Stomach (tissue), 9 donors: ENCODE results near the gene RIN3. TPM values are rescaled to one million over a fixed set of nuclear protein-coding genes. Genes with fewer than 3 reads are reported as not detected.

Source experiments
- DNase-seq, 2 donors: peaks; one replicate each; pipeline versions ENCODE4 v3.0.0 to v3.0.0-alpha.2; 2013 to 2019
- H3K27ac ChIP-seq, 5 donors: fragments of 200-600 bp in 4 of 5; sonication (generic) in 4 of 5; one replicate each; pipeline ENCODE4 v1.5.1; 2013 to 2019; ENCODE audit warnings: mild to moderate bottlenecking in 1 of 5, moderate library complexity in 1 of 5
- H3K27me3 ChIP-seq, 3 donors: fragments of 200-600 bp; sonication (generic); one replicate each; pipeline ENCODE4 v1.5.1; 2017 to 2019; ENCODE audit warnings: mixed run types in 1 of 3
- H3K36me3 ChIP-seq, 4 donors: fragments of 200-600 bp; sonication (generic); 1 replicate in 3 of 4; 2 replicates in 1 of 4; pipeline ENCODE4 v1.5.1; 2016 to 2019
- H3K4me1 ChIP-seq, 4 donors: fragments of 200-600 bp; sonication (generic); one replicate each; pipeline ENCODE4 v1.5.1; 2016 to 2019
- H3K4me3 ChIP-seq, 4 donors: fragments of 200-600 bp; sonication (generic) in 3 of 4; one replicate each; pipeline ENCODE4 v1.5.1; 2016 to 2019; ENCODE audit warnings: mild to moderate bottlenecking in 1 of 4
- H3K9me3 ChIP-seq, 4 donors: fragments of 200-600 bp; sonication (generic); one replicate each; pipeline ENCODE4 v1.5.1; 2016 to 2019
- EP300 ChIP-seq: sonication (generic); formaldehyde crosslinking; IDR thresholded peaks from one replicate; pipeline ENCODE4 v1.6.1; 2017; ENCODE audit warnings: antibody characterized with exemption
- POLR2A ChIP-seq, 4 donors: fragments of 450-650 bp; IDR thresholded peaks; one replicate each; pipeline ENCODE4 v1.6.1; 2016; ENCODE audit warnings: antibody characterized with exemption in 4 of 4, control low read depth in 2 of 4, mild to moderate bottlenecking in 1 of 4, moderate library complexity in 1 of 4
- POLR2AphosphoS5 ChIP-seq, 3 donors: sonication (generic); formaldehyde crosslinking; IDR thresholded peaks; one replicate each; pipeline ENCODE4 v1.6.1; 2016; ENCODE audit warnings: antibody characterized with exemption in 3 of 3
- WGBS, 5 donors: extraction: QIAGEN DNeasy Blood & Tissue Kit in 3 of 5; methylation state at CpG; one replicate each; pipeline versions ENCODE4 v1.1.5 to v1.1.7; 2013 to 2018; 5-methylcytosine and 5-hydroxymethylcytosine counted together
- intact Hi-C: fragments of 100-400 bp; cut with DNase I; formaldehyde crosslinking; loops from one replicate; pipeline ENCODE4 v1.15.1; 2023; ENCODE audit warnings: low total_unique reads
- polyA plus RNA-seq, 3 donors: library from polyadenylated mRNA; stranded (reverse); fragments of 200-250 nt; gene quantifications; one replicate each; pipeline ENCODE4 v1.2.3, GENCODE V29; 2013
- total RNA-seq, 5 donors: library from RNA; depleted of rRNA; stranded (reverse); fragments of >200 nt; gene quantifications; one replicate each; pipeline versions ENCODE4 v1.1.0 to v1.2.3, GENCODE V29; 2014 to 2016
- TF ChIP-seq, protein P1 (sequence below), 7 experiments: fragments of 450-650 bp in 4 of 7; fragments of 200-600 bp in 3 of 7; sonication (generic) in 3 of 7; IDR thresholded peaks; one replicate each; pipeline ENCODE4 v1.5.1; 2016 to 2019; ENCODE audit warnings: antibody characterized with exemption in 7 of 7, control low read depth in 2 of 7, mild to moderate bottlenecking in 1 of 7
- donor health status: healthy with polysubstance abuse.
- donor health status: Bipolar disorder and iron deficiency.
- donor health status: healthy.

RIN3 gene
- total and polyA plus RNA-seq, 8 donors, result 5.0 to 47.8 (median 8.0) TPM

DNA sequence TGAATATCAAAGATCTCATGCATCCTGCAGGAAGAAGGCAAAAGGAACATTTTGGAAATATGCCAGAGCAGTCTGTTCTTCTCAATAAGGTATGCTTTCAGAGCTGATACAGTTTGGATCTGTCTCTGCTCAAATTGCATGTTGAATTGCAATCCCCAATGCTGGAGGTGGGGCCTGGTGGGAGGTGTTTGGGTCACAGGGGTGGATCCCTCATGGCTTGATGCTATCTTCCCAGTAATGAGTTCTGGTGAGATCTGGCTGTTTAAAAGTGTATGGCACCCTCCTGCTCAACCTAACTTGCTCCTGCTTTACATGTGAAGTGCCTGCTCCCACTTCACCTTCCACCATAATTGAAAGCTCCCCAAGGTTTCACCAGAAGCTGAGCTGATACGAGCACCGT is 76.6 kb downstream of the RIN3 start:
- intact Hi-C loops, result no loop called here
- Histone ChIP-seq H3K9me3 (no peaks in the 10 kb centered on the region), H3K36me3 (no peaks in the 10 kb centered on the region), H3K27me3 (no peaks in the 10 kb centered on the region), H3K27ac (no peak overlapping the region), H3K4me3 (no peak overlapping the region), H3K4me1 (peaks cover 5 to 31% (median 20%) of the 10 kb centered on the region in 4 donors)
- 66 to 95% (median 88%) methylated on average over 2 of the region's 2 CpGs for WGBS, 5 donors
- no peak for DNase-seq
- TF ChIP-seq EP300 (no peak), POLR2A (IDR thresholded peaks at IDR 0.05) (no peak), POLR2AphosphoS5 (IDR thresholded peaks at IDR 0.05) (no peak)
- TF ChIP-seq, protein P1, sequence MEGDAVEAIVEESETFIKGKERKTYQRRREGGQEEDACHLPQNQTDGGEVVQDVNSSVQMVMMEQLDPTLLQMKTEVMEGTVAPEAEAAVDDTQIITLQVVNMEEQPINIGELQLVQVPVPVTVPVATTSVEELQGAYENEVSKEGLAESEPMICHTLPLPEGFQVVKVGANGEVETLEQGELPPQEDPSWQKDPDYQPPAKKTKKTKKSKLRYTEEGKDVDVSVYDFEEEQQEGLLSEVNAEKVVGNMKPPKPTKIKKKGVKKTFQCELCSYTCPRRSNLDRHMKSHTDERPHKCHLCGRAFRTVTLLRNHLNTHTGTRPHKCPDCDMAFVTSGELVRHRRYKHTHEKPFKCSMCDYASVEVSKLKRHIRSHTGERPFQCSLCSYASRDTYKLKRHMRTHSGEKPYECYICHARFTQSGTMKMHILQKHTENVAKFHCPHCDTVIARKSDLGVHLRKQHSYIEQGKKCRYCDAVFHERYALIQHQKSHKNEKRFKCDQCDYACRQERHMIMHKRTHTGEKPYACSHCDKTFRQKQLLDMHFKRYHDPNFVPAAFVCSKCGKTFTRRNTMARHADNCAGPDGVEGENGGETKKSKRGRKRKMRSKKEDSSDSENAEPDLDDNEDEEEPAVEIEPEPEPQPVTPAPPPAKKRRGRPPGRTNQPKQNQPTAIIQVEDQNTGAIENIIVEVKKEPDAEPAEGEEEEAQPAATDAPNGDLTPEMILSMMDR (IDR thresholded peaks at IDR 0.05), result no peak

DNA sequence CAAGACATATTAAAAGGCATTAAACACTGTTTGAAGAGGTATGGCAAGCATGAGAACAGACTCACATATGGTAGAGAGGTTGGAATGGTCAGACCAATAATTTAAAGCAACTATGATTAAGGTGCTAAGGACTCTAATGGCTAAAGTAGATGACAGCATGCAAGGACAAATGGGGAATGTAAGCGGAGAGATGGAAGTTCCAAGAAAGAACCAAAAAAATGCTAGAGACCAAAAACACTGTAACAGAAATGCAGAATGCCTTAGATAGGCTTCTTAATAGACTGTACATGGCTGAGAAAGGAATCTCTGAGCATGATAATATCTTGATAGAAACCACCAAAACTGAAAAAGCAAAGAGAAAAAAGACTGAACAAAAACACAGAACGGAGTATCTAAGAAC is 77.4 kb downstream of the RIN3 start:
- Histone ChIP-seq H3K27ac (no peak overlapping the region), H3K4me1 (peaks cover 0 to 23% (median 16%) of the 10 kb centered on the region in 4 donors), H3K36me3 (no peaks in the 10 kb centered on the region), H3K27me3 (no peaks in the 10 kb centered on the region), H3K9me3 (no peaks in the 10 kb centered on the region), H3K4me3 (no peak overlapping the region)
- no peak for TF ChIP-seq POLR2AphosphoS5 (IDR thresholded peaks at IDR 0.05)
- intact Hi-C loops, result no loop called here
- DNase-seq, result no peak
- WGBS, 5 donors, result 0 to 50% (median 43%) methylated on average over 2 of the region's 2 CpGs

DNA sequence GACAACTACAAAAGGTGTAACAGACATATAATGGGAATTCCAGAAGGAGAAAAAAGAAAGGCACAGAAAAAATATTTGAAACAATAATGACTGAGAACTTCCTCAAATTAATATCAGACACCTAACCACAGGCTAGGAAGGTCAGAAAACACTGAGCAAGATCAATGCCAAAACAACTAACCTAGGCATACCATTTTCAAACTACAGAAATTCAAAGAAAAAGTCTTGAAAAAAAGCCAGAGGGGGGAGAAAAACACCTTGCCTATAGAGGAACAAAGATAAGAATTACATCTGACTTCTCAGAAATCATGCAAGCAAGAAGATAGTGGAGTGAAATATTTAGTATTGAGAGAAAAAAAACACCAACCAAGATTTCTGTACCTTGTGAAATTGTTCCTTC is 77.8 kb downstream of the RIN3 start:
- intact Hi-C loops, result no loop called here

DNA sequence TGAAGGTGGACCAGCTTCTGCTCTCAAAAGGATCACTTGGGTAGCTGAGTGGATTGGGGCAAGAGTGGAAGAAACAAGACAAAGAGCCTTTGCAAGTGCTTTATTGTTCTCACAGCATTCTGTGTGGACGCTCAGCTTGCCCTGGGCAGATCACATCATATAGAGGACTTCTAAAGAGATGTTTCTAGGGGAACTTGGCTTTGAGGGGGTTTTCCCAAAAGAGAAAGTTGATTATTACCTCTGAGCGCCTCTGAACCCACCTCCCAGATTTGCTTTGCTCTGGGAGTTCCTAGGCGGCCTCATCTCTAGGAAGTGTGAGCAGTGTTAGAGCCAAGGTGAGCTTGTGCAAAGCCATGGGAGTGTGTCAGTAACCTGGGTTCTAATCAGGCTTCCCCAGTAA is 81.7 kb downstream of the RIN3 start:
- no peak overlapping the region for H3K4me3 ChIP-seq
- intact Hi-C loops, result no loop called here

More for the DNA sequence above, 77.8 kb downstream of the RIN3 start:
- peaks cover 0 to 20% (median 14%) of the 10 kb centered on the region in 4 donors for H3K4me1 ChIP-seq
- TF ChIP-seq, protein P1 (IDR thresholded peaks at IDR 0.05), result no peak
- TF ChIP-seq POLR2AphosphoS5 (IDR thresholded peaks at IDR 0.05) (no peak), EP300 (no peak), POLR2A (IDR thresholded peaks at IDR 0.05) (no peak)
- H3K27me3 ChIP-seq, result no peaks in the 10 kb centered on the region
- H3K27ac ChIP-seq, result no peak overlapping the region
- no peak for DNase-seq
- H3K9me3 ChIP-seq, result no peaks in the 10 kb centered on the region
- H3K36me3 ChIP-seq, result no peaks in the 10 kb centered on the region
- H3K4me3 ChIP-seq, result no peak overlapping the region

DNA sequence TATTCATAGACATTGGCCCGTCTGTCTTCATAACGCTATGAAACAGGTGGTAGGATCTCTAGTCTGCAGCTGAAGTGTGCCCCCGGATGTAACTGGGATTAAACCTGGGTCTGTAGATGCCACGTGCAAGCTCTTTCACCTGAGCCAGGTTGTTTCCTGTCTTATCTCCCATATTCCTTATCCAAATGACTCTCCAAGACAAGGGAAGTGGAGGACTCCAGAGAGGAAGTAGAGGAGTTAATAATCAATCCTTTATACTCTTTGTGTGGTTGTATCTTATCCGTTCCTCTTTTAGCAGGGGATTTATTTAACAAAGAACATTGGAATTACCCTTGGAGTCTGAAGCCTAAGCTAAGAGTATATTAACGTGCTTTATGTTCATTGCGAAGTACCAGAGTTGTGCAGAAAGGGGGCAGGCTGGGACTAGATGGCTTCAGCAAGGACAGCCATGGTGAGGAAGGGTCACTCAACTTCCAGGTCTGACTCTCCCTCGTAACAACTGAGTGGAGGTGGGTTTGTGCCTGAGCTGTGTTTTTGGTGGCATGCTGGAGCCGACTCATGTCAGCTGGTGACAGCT is 82.8 kb downstream of the RIN3 start:
- Histone ChIP-seq H3K9me3 (peaks cover 0 to 5% (median 0%) of the 10 kb centered on the region in 4 donors), H3K27me3 (no peaks in the 10 kb centered on the region), H3K4me3 (no peak overlapping the region), H3K4me1 (peaks cover 0 to 19% (median 3%) of the 10 kb centered on the region in 4 donors), H3K27ac (no peak overlapping the region), H3K36me3 (no peaks in the 10 kb centered on the region)
- DNase-seq, result no peak
- no peak for TF ChIP-seq EP300
- TF ChIP-seq, protein P1 (IDR thresholded peaks at IDR 0.05), result no peak
- no peak for TF ChIP-seq POLR2A (IDR thresholded peaks at IDR 0.05)
- no peak for TF ChIP-seq POLR2AphosphoS5 (IDR thresholded peaks at IDR 0.05)
- WGBS, 5 donors, result 56 to 77% (median 64%) methylated on average over 9 of the region's 9 CpGs
- intact Hi-C loops, result no loop called here

More for the DNA sequence above, 81.7 kb downstream of the RIN3 start:
- H3K4me1 ChIP-seq, result peaks cover 0 to 8% (median 1%) of the 10 kb centered on the region in 4 donors
- H3K9me3 ChIP-seq, result peaks cover 0 to 5% (median 0%) of the 10 kb centered on the region in 4 donors
- H3K27me3 ChIP-seq, result no peaks in the 10 kb centered on the region
- no peaks in the 10 kb centered on the region for H3K36me3 ChIP-seq
- H3K27ac ChIP-seq, result no peak overlapping the region
- no peak for TF ChIP-seq POLR2AphosphoS5 (IDR thresholded peaks at IDR 0.05)
- TF ChIP-seq, protein P1 (IDR thresholded peaks at IDR 0.05), result no peak
- TF ChIP-seq POLR2A (IDR thresholded peaks at IDR 0.05), result no peak
- DNase-seq, result no peak
- 78 to 92% (median 92%) methylated on average over 3 of the region's 3 CpGs for WGBS, 5 donors
